ENCODE data around the gene GID8.

- TF ChIP-seq, protein P1, sequence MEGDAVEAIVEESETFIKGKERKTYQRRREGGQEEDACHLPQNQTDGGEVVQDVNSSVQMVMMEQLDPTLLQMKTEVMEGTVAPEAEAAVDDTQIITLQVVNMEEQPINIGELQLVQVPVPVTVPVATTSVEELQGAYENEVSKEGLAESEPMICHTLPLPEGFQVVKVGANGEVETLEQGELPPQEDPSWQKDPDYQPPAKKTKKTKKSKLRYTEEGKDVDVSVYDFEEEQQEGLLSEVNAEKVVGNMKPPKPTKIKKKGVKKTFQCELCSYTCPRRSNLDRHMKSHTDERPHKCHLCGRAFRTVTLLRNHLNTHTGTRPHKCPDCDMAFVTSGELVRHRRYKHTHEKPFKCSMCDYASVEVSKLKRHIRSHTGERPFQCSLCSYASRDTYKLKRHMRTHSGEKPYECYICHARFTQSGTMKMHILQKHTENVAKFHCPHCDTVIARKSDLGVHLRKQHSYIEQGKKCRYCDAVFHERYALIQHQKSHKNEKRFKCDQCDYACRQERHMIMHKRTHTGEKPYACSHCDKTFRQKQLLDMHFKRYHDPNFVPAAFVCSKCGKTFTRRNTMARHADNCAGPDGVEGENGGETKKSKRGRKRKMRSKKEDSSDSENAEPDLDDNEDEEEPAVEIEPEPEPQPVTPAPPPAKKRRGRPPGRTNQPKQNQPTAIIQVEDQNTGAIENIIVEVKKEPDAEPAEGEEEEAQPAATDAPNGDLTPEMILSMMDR (IDR thresholded peaks at IDR 0.05; ENCODE audit: insufficient read depth, low read length, poor library complexity, severe bottlenecking): no peak
- no peak for TF ChIP-seq EZH2phosphoT487 (conservative IDR thresholded peaks at IDR 0.05; ENCODE audit: low read length)
Measured at GRCh38 chr20:62987114-62987513, 49.2 kb downstream of the GID8 start.

All from SU-DHL-6 (cell line).